Effector memory CD4-positive, alpha-beta T cell (primary cell): Measurements from ENCODE around the gene SDHC.
"Not testable (repeated sequence)": the region's sequence is repeated elsewhere in the genome, so short reads cannot be mapped to it uniquely, and the experiment has no call there.

Experiments
- DNase-seq, 3 donors: peaks; one replicate each; pipeline ENCODE4 v3.0.0-alpha.2; 2020
- H3K27ac ChIP-seq: 2 replicates; pipeline ENCODE4 v1.7.0; 2013; ENCODE audit warnings: mild to moderate bottlenecking, low read length, moderate library complexity; ENCODE audit not compliant: insufficient read depth, poor library complexity, severe bottlenecking
- H3K27me3 ChIP-seq: replicated peaks from 2 replicates; pipeline ENCODE4 v1.7.0; 2013; ENCODE audit warnings: mild to moderate bottlenecking, low read length; ENCODE audit not compliant: insufficient read depth, control insufficient read depth, poor library complexity, severe bottlenecking
- H3K36me3 ChIP-seq: 2 replicates; pipeline ENCODE4 v1.7.0; 2013; ENCODE audit warnings: mild to moderate bottlenecking, low read length, moderate library complexity; ENCODE audit not compliant: control insufficient read depth, insufficient read depth
- H3K4me1 ChIP-seq: 2 replicates; pipeline ENCODE4 v1.7.0; 2013; ENCODE audit warnings: low read length, mild to moderate bottlenecking; ENCODE audit not compliant: control insufficient read depth, insufficient read depth, poor library complexity, severe bottlenecking
- H3K4me3 ChIP-seq: 2 replicates; pipeline ENCODE4 v1.7.0; 2013; ENCODE audit warnings: low read length, low read depth, mild to moderate bottlenecking; ENCODE audit not compliant: insufficient read depth, poor library complexity, severe bottlenecking
- H3K9me3 ChIP-seq: 2 replicates; pipeline ENCODE4 v1.7.0; 2013; ENCODE audit warnings: mild to moderate bottlenecking, low read length, moderate library complexity; ENCODE audit not compliant: control insufficient read depth

SDHC gene

GRCh38 chr1:161391611-161392010, 77.4 kb downstream of the SDHC start:
- H3K27me3 ChIP-seq = no peaks in the 10 kb centered on the region
- H3K27ac ChIP-seq = no peak overlapping the region
- H3K36me3 ChIP-seq = no peaks in the 10 kb centered on the region
- H3K4me1 ChIP-seq = no peaks in the 10 kb centered on the region
- DNase-seq = no peak
- H3K4me3 ChIP-seq = no peak overlapping the region
- no peaks in the 10 kb centered on the region for H3K9me3 ChIP-seq

- Histone ChIP-seq H3K36me3 (no peaks in the 10 kb centered on the region), H3K4me1 (no peaks in the 10 kb centered on the region), H3K27me3 (no peaks in the 10 kb centered on the region), H3K27ac (no peak overlapping the region), H3K9me3 (no peaks in the 10 kb centered on the region), H3K4me3 (no peak overlapping the region)
- no peak for DNase-seq
These were observed 79.0 kb downstream of the SDHC start for GRCh38 chr1:161393151-161393550.

- not testable (repeated sequence) for H3K9me3 ChIP-seq, H3K4me3 ChIP-seq, H3K36me3 ChIP-seq, H3K4me1 ChIP-seq, DNase-seq, H3K27me3 ChIP-seq, H3K27ac ChIP-seq
These were observed 82.9 kb downstream of the SDHC start for GRCh38 chr1:161397038-161397437.

- peak overlapping the region; percentile 94 for H3K27ac ChIP-seq
- H3K27me3 ChIP-seq = no peaks in the 10 kb centered on the region
- no peak for DNase-seq
- H3K4me3 ChIP-seq = peak overlapping the region; percentile 96
- H3K9me3 ChIP-seq = no peaks in the 10 kb centered on the region
- peaks cover 4% of the 10 kb centered on the region for H3K4me1 ChIP-seq
- H3K36me3 ChIP-seq = no peaks in the 10 kb centered on the region
These were observed 84.7 kb downstream of the SDHC start for GRCh38 chr1:161398900-161399256.

- DNase-seq = peak; percentile 89 to 97 (median 91)
These were observed 85.2 kb downstream of the SDHC start for GRCh38 chr1:161399257-161399998.

GRCh38 chr1:161402446-161402845, 88.3 kb downstream of the SDHC start:
- Histone ChIP-seq H3K9me3 (no peaks in the 10 kb centered on the region), H3K27me3 (no peaks in the 10 kb centered on the region)
- no peak for DNase-seq

More at GRCh38 chr1:161399257-161399998, 85.2 kb downstream of the SDHC start:
- Histone ChIP-seq H3K36me3 (no peaks in the 10 kb centered on the region), H3K27me3 (no peaks in the 10 kb centered on the region), H3K4me3 (peak overlapping the region; percentile 96), H3K4me1 (peaks cover 4% of the 10 kb centered on the region), H3K27ac (peak overlapping the region; percentile 94), H3K9me3 (no peaks in the 10 kb centered on the region)

GRCh38 chr1:161404051-161404597, 89.9 kb downstream of the SDHC start:
- no peak for DNase-seq
- H3K27me3 ChIP-seq = no peaks in the 10 kb centered on the region
- H3K9me3 ChIP-seq = no peaks in the 10 kb centered on the region
- no peak overlapping the region for H3K27ac ChIP-seq
- no peaks in the 10 kb centered on the region for H3K36me3 ChIP-seq
- H3K4me3 ChIP-seq = no peak overlapping the region
- H3K4me1 ChIP-seq = no peaks in the 10 kb centered on the region

More at GRCh38 chr1:161402446-161402845, 88.3 kb downstream of the SDHC start:
- H3K36me3 ChIP-seq = no peaks in the 10 kb centered on the region
- peaks cover 4% of the 10 kb centered on the region for H3K4me1 ChIP-seq
- no peak overlapping the region for H3K4me3 ChIP-seq
- no peak overlapping the region for H3K27ac ChIP-seq

- DNase-seq, H3K9me3 ChIP-seq, H3K4me1 ChIP-seq, H3K4me3 ChIP-seq, H3K36me3 ChIP-seq, H3K27me3 ChIP-seq, H3K27ac ChIP-seq: not testable (repeated sequence)
These were observed 92.4 kb downstream of the SDHC start for GRCh38 chr1:161406551-161406950.

GRCh38 chr1:161407451-161407985, 93.3 kb downstream of the SDHC start:
- Histone ChIP-seq H3K9me3 (no peaks in the 10 kb centered on the region), H3K27ac (no peak overlapping the region), H3K36me3 (no peaks in the 10 kb centered on the region), H3K4me3 (no peak overlapping the region), H3K27me3 (no peaks in the 10 kb centered on the region), H3K4me1 (peaks cover 4% of the 10 kb centered on the region)
- DNase-seq = no peak

- Histone ChIP-seq H3K27me3 (no peaks in the 10 kb centered on the region), H3K27ac (no peak overlapping the region), H3K4me3 (no peak overlapping the region), H3K4me1 (peaks cover 4% of the 10 kb centered on the region), H3K36me3 (no peaks in the 10 kb centered on the region), H3K9me3 (no peaks in the 10 kb centered on the region)
- DNase-seq = no peak
These were observed 94.4 kb downstream of the SDHC start for GRCh38 chr1:161408429-161409052.
